Ovary (tissue), 10 donors: ENCODE results near the gene MT1H. TPM values are rescaled to one million over a fixed set of nuclear protein-coding genes. Genes with fewer than 3 reads are reported as not detected.
"Not testable (repeated sequence)": the region's sequence is repeated elsewhere in the genome, so short reads cannot be mapped to it uniquely, and the experiment has no call there.

Source experiments
- DNase-seq, 5 donors: peaks; one replicate each; pipeline ENCODE4 v3.0.0-alpha.2; 2019 to 2020
- H3K27ac ChIP-seq, 2 donors: fragments of 200-600 bp; one replicate each; pipeline versions ENCODE4 v1.5.1 to v1.8.0; 2019 to 2022
- H3K27me3 ChIP-seq: fragments of 200-600 bp; one replicate; pipeline ENCODE4 v1.8.0; 2022
- H3K36me3 ChIP-seq: fragments of 200-600 bp; sonication (generic); one replicate; pipeline ENCODE4 v1.5.1; 2019
- H3K4me1 ChIP-seq: one replicate; pipeline ENCODE4 v1.8.1; 2013; ENCODE audit warnings: mild to moderate bottlenecking, moderate library complexity; ENCODE audit not compliant: insufficient read depth
- H3K4me3 ChIP-seq: fragments of 200-600 bp; sonication (generic); one replicate; pipeline ENCODE4 v1.5.1; 2017
- H3K9me3 ChIP-seq, 2 donors: fragments of 200-600 bp in 1 of 2; sonication (generic) in 1 of 2; one replicate each; pipeline versions ENCODE4 v1.5.1 to v1.8.1; 2013 to 2019; ENCODE audit warnings: mild to moderate bottlenecking in 1 of 2, moderate library complexity in 1 of 2
- CTCF ChIP-seq, 3 donors: fragments of 450-650 bp in 2 of 3; fragments of 200-600 bp in 1 of 3; IDR thresholded peaks; one replicate each; pipeline versions ENCODE4 v1.5.1 to v1.8.0; 2016 to 2022; ENCODE audit warnings: antibody characterized with exemption in 3 of 3, mild to moderate bottlenecking in 1 of 3
- EP300 ChIP-seq: sonication (generic); formaldehyde crosslinking; IDR thresholded peaks from one replicate; pipeline ENCODE4 v1.6.1; 2017; ENCODE audit warnings: antibody characterized with exemption
- POLR2A ChIP-seq: fragments of 450-650 bp; IDR thresholded peaks from one replicate; pipeline ENCODE4 v1.6.1; 2017; ENCODE audit warnings: antibody characterized with exemption, mild to moderate bottlenecking, moderate library complexity
- WGBS, 3 donors: extraction: QIAGEN DNeasy Blood & Tissue Kit in 1 of 3; methylation state at CpG; one replicate each; pipeline versions ENCODE4 v1.1.5 to v1.1.7; 2013 to 2017; 5-methylcytosine and 5-hydroxymethylcytosine counted together
- intact Hi-C, 4 donors: fragments of 100-400 bp; cut with DNase I; formaldehyde crosslinking; loops; one replicate each; pipeline versions ENCODE4 v1.11.0 to v1.15.1; 2022 to 2023
- long read RNA-seq, 3 donors: library from polyadenylated mRNA in 2 of 3; unstranded in 2 of 3; transcript quantifications; one replicate each; pipeline ENCODE4 v2.0.0 and lab custom pipeline, GENCODE V29; 2021 to 2026
- polyA plus RNA-seq, 2 donors: library from polyadenylated mRNA; stranded (reverse); fragments of 200-250 nt in 1 of 2; fragments of 350-450 nt in 1 of 2; fragmentation: Illumina TruSeq in 1 of 2; extraction: RNeasy Lipid Tissue Mini Kit (QIAGEN cat#74804) in 1 of 2; gene quantifications; one replicate each; pipeline ENCODE4 v1.2.3, GENCODE V29; 2013 to 2014
- total RNA-seq, 7 donors: library from RNA; depleted of rRNA in 2 of 7; stranded (reverse); fragments of >200 nt in 2 of 7; fragmentation: NEBNext Ultra II Directional in 3 of 7; extraction: Animal tissue kit (Norgen Biotek cat#: 25700) in 3 of 7; gene quantifications; one replicate each; pipeline versions ENCODE4 v1.1.0 to v1.2.4, GENCODE V29; 2016 to 2023
- donor health status: DM: no; HTN: no; CAD: no; lungs with moderate emphysema.
- donor health status: DM: no; HTN: no; CAD: no.
- donor health status: Bipolar disorder and iron deficiency.
- donor health status: DM: yes; HTN: yes; CAD: no.
- donor health status: DM: no; HTN: no; CAD: no.
- donor health status: DM: yes; HTN: yes; CAD: no.

Gene MT1H
- total RNA-seq, result under 1 TPM in 1 of 7 donors, not detected in 6; 0.79 TPM
- not detected for polyA plus RNA-seq
- long read RNA-seq, donor 1, result 0 reads
- long read RNA-seq, donor 2, result 0 reads
- long read RNA-seq, donor 3, result 0 reads

- no peaks in the 10 kb centered on the region for H3K9me3 ChIP-seq
- H3K27me3 ChIP-seq, result no peaks in the 10 kb centered on the region
- no peaks in the 10 kb centered on the region for H3K4me1 ChIP-seq
- intact Hi-C loops, result no loop called here
- TF ChIP-seq EP300 (no peak), POLR2A (no peak), CTCF (IDR thresholded peaks at IDR 0.05) (no peak)
- H3K4me3 ChIP-seq, result no peak within 1 kb of the TSS
- 8 to 15% (median 14%) methylated on average over 32 to 38 of the region's 38 CpGs for WGBS, 3 donors
- H3K36me3 ChIP-seq, result no peaks in the 10 kb centered on the region
- H3K27ac ChIP-seq, result no peak within 1 kb of the TSS
- no peak for DNase-seq
Observed at GRCh38 chr16:56669005-56669839, at the start of gene MT1H. Gene MT1H, plus strand, starts transcription at chr16:56669814. Its CDS starts 71 bp downstream, at chr16:56669885.

GRCh38 chr16:56620339-56620897, 49.2 kb upstream of the MT1H start:
- H3K27me3 ChIP-seq, result no peaks in the 10 kb centered on the region
- peaks cover 2% of the 10 kb centered on the region for H3K4me1 ChIP-seq
- H3K4me3 ChIP-seq, result no peak overlapping the region
- H3K9me3 ChIP-seq, result no peaks in the 10 kb centered on the region
- 72 to 91% (median 75%) methylated on average over 7 to 8 of the region's 8 CpGs for WGBS, 3 donors
- no peak for DNase-seq
- no peaks in the 10 kb centered on the region for H3K36me3 ChIP-seq
- no peak overlapping the region for H3K27ac ChIP-seq
- TF ChIP-seq CTCF (IDR thresholded peaks at IDR 0.05), result no peak
- TF ChIP-seq POLR2A, result no peak
- TF ChIP-seq EP300, result no peak
- intact Hi-C loops, result loop anchor here in 1 of 4 donors (10.0 kb wide), 1 partner anchor 54 kb away; no protein-coding TSS in a partner anchor

GRCh38 chr16:56621665-56622445, 47.8 kb upstream of the MT1H start:
- not testable (repeated sequence) for H3K36me3 ChIP-seq, H3K4me1 ChIP-seq, H3K27me3 ChIP-seq, H3K27ac ChIP-seq, H3K4me3 ChIP-seq, H3K9me3 ChIP-seq, DNase-seq
- WGBS, 3 donors, result 65 to 74% (median 71%) methylated on average over 4 of the region's 4 CpGs
- intact Hi-C loops, result loop anchor here in 1 of 4 donors (10.0 kb wide), 1 partner anchor 53 kb away; no protein-coding TSS in a partner anchor

- intact Hi-C loops, result loop anchor here in 1 of 4 donors (10.0 kb wide), 1 partner anchor 52 kb away; no protein-coding TSS in a partner anchor
- not testable (repeated sequence) for H3K27me3 ChIP-seq, DNase-seq, H3K27ac ChIP-seq, H3K36me3 ChIP-seq, H3K4me3 ChIP-seq, H3K9me3 ChIP-seq, H3K4me1 ChIP-seq
- 90 to 93% (median 90%) methylated on average over 5 of the region's 5 CpGs for WGBS, 3 donors
Observed at GRCh38 chr16:56623184-56623583, 46.4 kb upstream of the MT1H start.

GRCh38 chr16:56623637-56624036, 46.0 kb upstream of the MT1H start:
- no peaks in the 10 kb centered on the region for H3K9me3 ChIP-seq
- intact Hi-C loops, result loop anchor here in 1 of 4 donors (10.0 kb wide), 1 partner anchor 51 kb away; no protein-coding TSS in a partner anchor
- TF ChIP-seq POLR2A, result no peak
- TF ChIP-seq EP300, result no peak
- no peak for TF ChIP-seq CTCF (IDR thresholded peaks at IDR 0.05)
- H3K4me3 ChIP-seq, result no peak overlapping the region
- peaks cover 6% of the 10 kb centered on the region for H3K4me1 ChIP-seq
- no peaks in the 10 kb centered on the region for H3K27me3 ChIP-seq
- H3K36me3 ChIP-seq, result no peaks in the 10 kb centered on the region
- no peak for DNase-seq
- 89 to 96% (median 96%) methylated on average over 2 of the region's 2 CpGs for WGBS, 3 donors
- H3K27ac ChIP-seq, result no peak overlapping the region
